ENCODE data around the gene TSHR.
"Not testable (repeated sequence)": the region's sequence is repeated elsewhere in the genome, so short reads cannot be mapped to it uniquely, and the experiment has no call there.

Gene TSHR

DNA sequence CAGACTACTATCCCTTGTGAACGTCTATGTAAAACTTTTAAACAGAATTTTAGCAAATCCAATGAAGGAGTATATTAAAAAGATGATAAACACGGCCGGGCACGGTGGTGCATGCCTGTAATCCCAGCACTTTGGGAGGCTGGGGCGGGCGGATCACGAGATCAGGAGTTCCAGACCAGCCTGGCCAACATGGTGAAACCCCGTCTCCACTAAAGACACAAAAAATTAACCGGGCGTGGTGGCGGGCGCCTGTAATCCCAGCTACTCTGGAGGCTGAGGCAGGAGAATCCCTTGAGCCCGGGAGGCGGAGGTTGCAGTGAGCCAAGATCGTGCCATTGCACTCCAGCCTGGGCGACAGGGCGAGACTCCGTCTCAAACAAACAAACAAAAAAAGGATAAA is 2.2 kb upstream of the TSHR start:
- DNase-seq = not testable (repeated sequence)

- DNase-seq = peak; percentile 63 to 66
Measured at GRCh38 chr14:80954687-80955299, 628 bp upstream of the TSHR start.

- DNase-seq = no peak
Measured at GRCh38 chr14:80956102-80956501, 681 bp downstream of the TSHR start.

- peak; percentile 44 to 73 for DNase-seq
Measured at GRCh38 chr14:80956922-80957321, 1.5 kb downstream of the TSHR start.

- DNase-seq = no peak
Measured at GRCh38 chr14:80957613-80958012, 2.2 kb downstream of the TSHR start.

DNA sequence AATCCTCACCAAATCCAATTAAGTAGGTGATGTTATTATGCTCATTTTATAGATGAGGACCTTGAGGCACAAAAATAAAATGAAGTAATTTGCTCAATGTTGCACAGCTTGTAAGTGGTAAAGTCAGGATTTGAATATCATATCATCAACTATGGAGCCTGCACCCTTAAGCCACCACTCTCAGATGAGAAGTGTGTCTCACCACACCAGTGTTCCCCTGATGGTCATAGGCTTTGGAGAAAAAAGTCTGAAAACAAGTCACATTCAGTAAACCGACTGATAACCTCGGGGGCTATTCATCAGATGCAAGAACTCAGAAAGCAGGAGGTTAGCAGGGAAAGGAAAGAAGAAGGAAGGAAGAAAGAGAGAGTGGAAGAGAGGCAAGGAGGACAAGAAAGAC is 2.8 kb downstream of the TSHR start:
- no peak for DNase-seq

GRCh38 chr14:80958939-80959338 is 3.5 kb downstream of the TSHR start:
- no peak for DNase-seq

DNA sequence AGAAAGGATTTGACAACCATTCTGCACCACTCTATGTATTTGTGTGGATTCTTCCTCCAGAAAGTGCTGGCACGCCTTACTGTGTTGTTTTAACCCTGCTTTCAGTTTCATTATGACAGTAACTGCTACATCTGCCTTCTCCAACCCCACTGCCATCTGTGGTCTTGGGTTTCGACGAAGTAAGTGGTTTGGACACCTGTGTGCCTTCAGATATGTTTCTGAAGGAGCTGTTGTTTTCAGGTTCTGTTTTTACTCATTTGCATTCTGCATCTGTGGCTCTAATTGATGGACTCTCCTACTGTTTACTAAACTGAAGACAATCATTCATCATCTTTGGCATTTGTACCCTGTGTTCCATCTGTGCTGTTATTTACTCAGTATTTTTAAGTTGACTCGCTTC is 4.1 kb downstream of the TSHR start:
- no peak for DNase-seq

GRCh38 chr14:80965037-80965436 is 9.6 kb downstream of the TSHR start:
- no peak for DNase-seq

GRCh38 chr14:80973931-80974641 is 18.7 kb downstream of the TSHR start:
- DNase-seq = no peak

DNA sequence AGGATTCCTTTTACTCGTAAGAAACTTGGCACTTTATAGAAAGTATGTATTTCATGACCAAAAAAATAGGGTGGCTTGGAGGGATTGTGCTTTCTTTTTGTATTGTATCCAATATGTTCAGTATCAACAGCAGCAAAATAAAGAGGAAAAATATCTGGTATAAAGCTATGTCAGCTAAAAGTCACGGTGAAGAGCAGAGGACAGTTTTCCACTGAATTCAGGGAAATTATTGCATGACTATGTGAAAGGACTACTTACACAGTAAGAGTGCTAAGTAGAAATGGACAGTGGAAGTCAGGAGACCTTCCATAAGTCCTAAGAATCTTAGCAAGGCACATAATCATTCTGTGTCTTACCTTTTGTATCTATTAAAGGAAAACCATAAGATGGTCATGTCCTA is 19.3 kb downstream of the TSHR start:
- no peak for DNase-seq

GRCh38 chr14:80977221-80977620 is 21.8 kb downstream of the TSHR start:
- peak in 1 of 2 experiments; percentile 6 for DNase-seq

DNA sequence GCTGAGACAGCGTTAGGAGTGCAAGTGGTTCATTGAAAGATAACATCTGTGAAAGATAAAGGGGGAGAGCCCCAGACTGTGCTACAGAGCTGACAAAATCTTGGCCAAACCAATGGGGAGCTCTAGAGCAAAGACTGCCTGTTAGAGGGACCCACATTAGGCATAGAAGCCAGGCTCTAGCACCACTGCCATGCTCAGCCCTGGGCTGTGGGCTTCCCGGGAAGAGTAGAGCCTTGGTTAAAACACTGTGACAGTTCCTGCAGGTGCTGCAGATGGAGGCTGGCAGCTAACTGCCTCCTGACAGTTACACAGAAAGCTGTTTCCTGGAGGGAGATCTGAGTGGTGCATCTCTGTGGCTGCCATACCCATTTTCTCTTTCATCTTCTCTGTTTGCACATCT is 23.0 kb downstream of the TSHR start:
- no peak for DNase-seq

DNA sequence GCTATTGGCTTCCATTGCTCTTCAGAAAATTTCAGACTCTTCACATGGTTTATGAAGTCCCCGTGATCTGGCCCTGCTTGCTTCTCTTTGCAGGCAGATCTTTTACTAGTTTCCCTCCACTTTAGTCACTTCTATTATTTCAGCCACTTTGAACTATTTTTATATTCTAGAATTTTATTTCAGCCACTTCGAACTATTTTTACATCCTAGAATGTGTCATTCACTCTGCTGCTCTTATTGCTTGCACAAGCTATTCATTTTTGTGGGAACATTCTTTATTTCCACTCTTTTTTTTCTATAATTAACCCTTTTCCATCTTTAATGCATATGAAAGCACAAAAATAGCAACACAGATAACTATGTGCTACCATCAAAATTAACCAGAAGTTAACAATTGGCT is 24.5 kb downstream of the TSHR start:
- DNase-seq = no peak

- no peak for DNase-seq
Measured at GRCh38 chr14:80981156-80981555, 25.7 kb downstream of the TSHR start.

GRCh38 chr14:80981673-80982072 is 26.3 kb downstream of the TSHR start:
- DNase-seq = no peak

DNA sequence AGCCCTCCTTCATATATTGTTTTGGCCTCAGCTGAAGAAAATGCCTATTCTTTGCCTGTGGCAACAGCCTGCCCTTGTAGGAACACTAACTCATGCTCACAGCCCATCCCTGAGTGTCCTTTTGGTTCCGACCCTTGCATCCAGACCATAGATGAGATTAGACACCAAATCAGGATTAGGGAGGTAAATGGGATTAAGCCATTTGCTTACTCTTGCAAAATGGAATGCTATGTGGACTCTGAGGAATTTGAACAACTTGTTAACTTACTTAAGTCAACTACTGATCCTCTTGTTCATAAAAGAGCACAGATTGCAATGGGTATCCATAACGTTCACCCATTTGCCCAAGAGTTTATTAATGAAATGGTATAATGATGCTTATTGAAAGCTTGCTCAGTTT is 27.3 kb downstream of the TSHR start:
- DNase-seq = no peak

DNA sequence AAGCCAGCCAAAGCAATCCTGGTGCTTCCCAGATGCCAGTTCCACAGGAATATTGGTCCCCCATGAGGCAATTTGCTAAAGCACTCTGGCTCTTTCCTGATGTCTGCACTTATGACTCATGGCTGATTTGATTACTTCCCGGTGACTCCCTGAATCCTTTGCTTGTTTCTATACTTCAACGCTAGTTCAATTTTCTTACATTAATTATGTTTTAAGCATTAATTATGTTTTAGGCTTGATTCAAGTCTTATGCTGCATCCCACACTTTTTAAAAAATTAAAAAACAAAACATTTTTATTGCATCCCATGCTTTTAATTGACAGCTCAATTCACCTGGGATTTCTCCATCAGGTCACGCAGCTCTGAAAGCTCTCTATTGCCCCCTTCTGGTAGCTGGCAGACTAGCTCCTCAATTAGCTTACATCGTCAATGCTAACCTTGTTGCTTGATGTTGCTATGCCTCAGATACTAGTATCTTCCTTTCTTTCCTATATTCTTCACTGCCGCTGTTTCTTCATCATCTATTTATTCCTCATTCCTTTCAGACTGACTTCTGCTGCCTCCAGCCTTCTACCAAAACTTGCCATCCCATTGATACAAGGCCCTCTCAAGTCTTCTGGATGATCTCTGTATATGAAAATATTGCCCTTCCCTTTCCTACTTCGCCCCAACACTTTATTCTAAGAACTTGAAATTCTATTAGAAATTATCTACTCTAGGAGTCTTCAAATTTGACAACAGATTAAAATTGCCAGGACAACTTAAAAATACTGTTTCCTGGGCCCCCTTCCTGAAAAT is 32.0 kb downstream of the TSHR start:
- DNase-seq = peak; percentile 62 to 69

DNA sequence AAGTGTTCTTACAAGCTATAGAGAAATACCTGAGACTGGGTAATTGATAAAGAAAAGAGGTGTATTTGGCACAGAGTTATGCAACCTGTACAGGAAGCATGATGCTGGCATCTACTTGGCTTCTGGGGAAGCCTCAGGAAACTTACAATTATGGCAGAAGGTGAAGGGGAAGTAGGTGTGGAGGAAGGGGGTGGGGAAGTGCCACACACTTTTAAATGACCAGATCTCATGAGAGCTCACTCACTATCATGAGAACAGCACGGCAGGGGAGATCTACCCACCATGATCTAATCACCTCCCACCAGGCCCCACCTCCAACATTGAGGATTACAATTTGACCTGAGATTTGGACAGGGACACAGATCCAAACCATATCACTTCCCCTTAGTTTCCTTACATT is 32.8 kb downstream of the TSHR start:
- no peak for DNase-seq

DNA sequence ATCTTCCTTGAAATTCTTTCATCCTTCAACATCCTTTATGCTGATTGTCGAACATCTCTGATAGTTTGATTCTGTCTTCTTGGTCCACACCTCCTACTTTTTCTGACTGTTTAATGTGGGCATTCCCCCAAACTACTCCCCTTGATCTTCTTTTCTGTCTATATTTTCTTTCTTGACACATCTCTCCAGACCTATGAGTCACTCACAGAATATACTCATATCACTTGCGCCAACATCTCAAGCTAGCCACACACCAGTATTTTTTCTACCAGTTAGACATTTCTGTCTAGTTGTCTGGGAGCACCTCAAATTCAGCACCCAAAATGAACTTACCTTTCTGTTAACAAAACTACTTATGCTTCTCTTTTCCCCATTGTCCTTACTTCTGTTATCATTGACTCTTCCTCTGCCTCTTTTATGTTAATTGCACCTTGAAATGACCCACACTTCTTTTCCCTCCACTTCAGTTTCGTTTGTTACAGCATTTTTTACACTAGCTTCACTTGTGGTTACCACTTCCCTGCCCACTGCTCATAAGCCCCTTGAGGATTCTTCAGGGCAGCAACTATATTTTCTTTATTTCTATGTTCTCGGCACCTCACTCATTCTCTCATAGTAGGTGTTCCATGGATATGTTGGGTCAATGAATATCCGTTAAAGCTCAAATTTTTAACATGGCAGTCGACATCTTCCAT is 33.5 kb downstream of the TSHR start:
- no peak for DNase-seq

DNA sequence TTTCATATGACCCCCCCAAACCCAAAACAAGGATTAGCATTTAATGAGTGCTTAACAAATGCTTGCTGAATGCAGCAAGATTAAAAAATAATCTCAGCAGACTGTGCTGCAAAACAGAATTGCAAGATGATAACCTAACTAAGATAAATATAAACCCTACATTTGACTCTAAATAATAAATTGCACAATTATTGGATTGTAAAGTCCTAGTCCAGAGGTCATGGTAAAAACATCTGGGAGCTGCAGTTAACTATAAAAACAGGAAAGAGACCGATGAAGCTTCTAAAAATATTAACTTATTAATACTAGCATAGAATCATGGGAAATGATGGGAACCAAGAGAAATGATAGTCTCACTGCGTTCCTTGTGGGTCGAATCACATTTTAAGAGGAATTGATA is 37.2 kb downstream of the TSHR start:
- no peak for DNase-seq

DNA sequence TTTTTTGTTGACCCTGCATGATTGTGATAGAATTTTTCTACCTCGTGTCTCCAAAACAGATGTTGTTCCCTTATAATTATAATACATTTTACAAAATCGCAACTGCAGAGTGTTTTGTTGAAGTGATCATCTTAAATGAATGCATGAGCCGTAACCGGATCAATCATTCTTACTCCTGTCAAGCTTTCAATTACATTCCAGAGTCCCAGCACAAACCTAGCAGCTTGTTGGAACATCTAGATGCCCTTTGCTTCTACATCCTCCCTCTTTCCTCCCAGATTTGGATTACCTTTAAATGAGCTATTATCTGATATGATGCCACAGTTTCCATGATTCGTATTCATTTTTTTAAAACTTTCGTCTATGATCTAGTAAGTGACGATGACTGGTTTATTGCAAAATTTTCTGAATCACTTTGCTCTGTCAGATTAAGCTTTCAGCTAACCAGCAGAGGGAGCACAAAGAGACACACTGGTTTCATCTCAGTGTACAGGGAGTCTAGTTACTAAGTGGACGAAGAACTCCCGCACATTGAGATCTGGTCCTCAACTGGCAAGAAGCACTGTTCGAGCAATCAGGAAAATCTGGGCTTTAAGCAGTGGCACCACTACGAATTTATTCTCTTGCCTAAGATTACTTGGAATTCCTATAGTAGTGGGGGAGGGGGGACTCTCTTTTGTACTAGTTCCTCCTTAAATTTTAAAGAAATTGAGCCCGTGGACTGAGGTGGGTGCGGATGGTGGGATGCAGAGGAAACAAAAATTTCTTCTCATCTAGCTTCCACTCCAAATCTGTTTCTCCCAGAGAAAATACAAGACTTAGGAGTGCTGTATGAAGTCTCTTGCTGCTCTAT is 40.9 kb downstream of the TSHR start:
- DNase-seq = peak; percentile 90 to 94

DNA sequence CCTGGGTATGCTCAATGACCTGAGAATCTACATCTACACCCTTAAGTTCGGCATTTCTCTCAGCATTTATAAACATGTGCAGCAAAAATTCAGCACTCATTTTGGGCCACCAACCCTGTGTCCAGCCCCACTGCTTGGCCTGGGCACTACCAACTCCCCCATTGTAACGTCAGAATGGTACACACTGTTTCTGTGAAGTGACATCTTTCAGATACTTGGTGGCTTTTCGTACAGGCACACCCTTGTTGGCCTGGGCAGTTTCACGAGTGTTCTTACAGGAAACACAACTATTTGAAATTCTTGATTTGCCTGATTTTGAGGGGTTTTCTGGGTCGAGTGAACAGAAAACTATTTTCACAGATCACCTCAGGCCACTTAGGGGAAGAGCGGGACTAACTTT is 46.0 kb downstream of the TSHR start:
- no peak for DNase-seq
